ENCODE results near the gene AFAP1L1.
"Not testable (repeated sequence)": the region's sequence is repeated elsewhere in the genome, so short reads cannot be mapped to it uniquely, and the experiment has no call there.

AFAP1L1 gene

DNA sequence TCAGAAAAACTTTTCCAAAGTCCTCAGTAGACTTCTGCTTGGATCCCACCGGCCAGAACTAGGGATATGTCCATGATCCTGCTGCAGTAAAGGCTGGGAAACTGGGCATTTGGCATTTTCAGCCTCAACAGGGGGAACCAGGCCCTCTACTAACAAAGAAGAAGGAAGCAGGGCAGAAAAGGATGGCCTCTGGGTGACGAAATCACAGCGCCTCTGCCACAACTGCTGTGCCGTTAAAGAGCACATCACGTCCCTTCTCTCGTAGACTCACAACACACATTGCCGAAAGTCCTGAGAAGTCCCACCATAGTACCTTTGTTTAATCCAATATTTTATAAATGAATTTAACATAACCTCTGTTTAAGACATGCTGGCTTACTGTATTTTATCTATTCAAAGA lies 10.4 kb upstream of the AFAP1L1 start:
- no peak for DNase-seq (ENCODE audit: low read depth)

DNA sequence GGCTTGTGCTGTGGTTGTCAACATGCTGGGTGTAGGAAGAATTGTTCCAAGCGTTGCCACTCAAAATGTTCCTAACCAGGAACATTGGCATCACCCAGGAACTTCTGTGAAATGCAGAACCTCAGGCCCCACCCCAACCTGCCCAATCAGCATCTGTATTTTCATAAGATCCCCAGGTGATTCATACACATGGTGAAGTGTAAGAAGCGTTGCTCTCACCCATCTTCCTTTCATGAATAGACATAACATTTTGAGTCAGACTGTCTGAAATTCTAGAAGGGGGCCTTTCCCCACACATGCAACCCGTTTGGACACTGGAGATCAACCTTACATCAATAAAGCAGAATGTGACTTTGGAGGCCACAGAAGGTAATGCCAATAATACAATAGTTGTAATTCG lies 9.3 kb upstream of the AFAP1L1 start:
- no peak for DNase-seq (ENCODE audit: low read depth)

- peak; percentile 12 for DNase-seq (ENCODE audit: low read depth)
Measured at GRCh38 chr5:149264439-149265067, 7.1 kb upstream of the AFAP1L1 start.

DNA sequence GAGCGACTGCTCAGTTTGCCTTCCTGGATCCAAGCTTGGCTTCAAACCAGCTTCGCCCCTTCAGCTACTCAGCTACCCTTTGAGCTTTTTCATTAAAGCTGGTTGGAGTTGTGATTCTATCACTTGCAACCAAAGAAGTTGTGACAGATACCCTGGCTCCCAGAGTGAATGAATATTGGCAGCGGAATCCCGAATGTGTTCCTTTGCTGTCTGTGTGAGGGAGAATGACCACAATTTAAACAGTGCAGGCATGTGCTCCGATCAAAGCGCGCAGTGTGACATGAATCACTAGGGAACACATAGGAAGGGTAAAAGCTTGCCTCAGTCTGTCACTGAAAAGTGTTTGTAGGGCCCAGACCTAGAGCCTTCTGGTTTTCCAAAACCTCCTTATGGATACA lies 6.6 kb upstream of the AFAP1L1 start:
- no peak for DNase-seq (ENCODE audit: low read depth)

DNA sequence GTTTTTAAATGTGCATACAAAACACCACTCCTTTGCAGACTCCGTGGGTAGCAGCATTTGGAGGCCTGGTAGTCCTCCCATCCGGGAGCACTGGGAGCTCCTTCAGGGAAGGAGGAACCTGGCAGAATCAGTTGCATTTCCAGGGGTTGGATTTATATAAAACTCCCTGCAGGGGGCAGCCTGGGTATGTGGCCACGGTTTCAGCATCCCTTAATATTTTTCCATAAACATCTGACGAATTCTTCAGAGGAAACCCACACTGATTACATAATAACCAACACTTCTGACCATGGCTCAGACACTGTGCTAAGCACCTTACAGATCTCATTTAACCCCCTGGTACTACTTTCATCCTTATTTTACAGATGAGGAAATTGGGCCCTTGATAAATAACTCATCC lies 6.1 kb upstream of the AFAP1L1 start:
- DNase-seq (ENCODE audit: low read depth), result no peak

- no peak for DNase-seq (ENCODE audit: low read depth)
Measured at GRCh38 chr5:149267241-149267973, 4.3 kb upstream of the AFAP1L1 start.

GRCh38 chr5:149268928-149269557 lies 2.6 kb upstream of the AFAP1L1 start:
- no peak for DNase-seq (ENCODE audit: low read depth)

DNA sequence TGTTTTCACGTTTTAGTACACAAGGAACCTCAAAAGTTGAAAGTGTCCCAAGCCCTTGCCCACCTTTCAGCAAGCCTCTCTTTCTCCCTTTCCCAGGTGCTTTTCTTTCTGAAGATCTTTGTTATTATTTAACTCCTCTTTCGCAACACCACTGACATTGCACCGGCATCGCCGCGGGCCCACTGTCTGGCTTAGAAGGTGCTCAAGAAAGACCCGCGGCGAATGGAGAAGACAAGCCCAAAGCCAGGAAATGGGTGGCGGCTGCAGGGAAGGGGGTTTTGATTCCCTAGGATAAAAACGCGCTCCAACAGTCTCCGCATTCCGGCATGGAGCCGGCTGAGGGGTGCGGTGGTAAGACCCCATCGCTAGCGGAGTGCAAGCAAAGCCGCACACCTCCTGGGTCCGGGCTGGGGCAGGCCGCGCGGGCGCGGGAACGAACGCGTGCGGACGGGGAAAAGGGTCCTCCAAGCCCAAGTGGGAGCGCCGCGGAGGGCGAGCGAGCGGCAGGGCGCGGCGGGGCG lies 404 bp upstream of the AFAP1L1 start:
- DNase-seq (ENCODE audit: low read depth), result no peak

- DNase-seq (ENCODE audit: low read depth), result not testable (repeated sequence)
Measured at GRCh38 chr5:149272781-149273180, 1.1 kb downstream of the AFAP1L1 start.

GRCh38 chr5:149273237-149273636 lies 1.6 kb downstream of the AFAP1L1 start:
- DNase-seq (ENCODE audit: low read depth), result no peak

DNA sequence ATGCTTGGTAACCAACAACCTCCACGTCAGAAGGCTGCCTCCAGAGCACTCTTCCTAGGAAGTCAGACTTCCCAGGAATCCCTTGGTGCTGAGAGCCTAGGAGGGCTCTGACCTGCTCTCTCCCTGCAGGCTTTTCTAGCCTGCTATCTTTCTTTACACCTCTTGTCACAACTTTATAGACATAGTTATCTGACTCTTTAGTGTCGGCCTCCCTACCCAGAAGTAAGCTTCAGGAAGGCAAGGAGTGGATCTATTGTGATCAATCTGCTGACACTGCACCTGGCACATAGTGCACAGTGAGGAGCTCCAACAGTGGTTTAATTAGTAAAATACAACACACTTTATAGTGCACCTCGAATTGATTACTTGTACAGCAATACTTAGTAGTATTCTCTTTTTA lies 2.3 kb downstream of the AFAP1L1 start:
- DNase-seq (ENCODE audit: low read depth), result no peak

GRCh38 chr5:149274939-149275338 lies 3.3 kb downstream of the AFAP1L1 start:
- no peak for DNase-seq (ENCODE audit: low read depth)

GRCh38 chr5:149277801-149278200 lies 6.1 kb downstream of the AFAP1L1 start:
- DNase-seq (ENCODE audit: low read depth), result no peak

GRCh38 chr5:149278451-149279210 lies 7.0 kb downstream of the AFAP1L1 start:
- DNase-seq (ENCODE audit: low read depth), result no peak

DNA sequence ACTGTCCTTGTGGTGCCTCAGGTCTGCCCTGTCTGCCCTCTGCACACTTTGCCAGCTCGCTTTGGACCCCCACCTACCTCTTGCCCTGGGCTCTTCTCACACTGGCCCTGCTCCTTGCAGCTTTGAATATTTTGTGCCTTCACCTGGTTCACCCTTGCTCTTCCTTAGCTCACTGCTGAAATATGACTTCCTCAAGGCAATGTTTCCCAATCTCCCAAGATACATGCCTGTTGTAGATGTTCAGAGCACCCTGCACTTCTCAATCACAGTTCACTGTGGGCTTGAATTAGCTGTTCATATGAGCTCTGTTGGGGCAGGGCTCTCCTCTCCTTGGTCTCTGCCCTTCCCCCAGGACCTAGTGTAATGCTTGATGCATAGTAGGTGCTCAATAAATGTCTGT lies 8.0 kb downstream of the AFAP1L1 start:
- no peak for DNase-seq (ENCODE audit: low read depth)

DNA sequence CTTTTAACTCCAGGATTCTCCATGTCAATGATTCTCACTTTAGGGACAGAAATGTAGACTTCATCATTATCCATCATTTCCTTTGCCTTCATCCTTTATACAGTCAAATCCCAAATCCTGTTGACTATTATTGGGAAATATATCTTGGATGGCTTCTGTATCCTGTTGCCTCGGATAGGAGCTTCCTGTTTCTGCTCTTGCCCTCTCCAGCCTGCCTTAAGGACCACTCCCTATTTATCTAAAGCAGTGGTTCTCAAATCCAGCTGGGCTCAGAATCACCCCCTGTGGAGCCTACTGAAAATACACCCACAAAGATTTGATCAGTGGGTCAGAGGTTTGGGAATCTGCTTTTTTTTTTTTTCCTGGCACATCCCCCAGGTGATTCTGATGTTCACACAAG lies 8.5 kb downstream of the AFAP1L1 start:
- DNase-seq (ENCODE audit: low read depth), result no peak

DNA sequence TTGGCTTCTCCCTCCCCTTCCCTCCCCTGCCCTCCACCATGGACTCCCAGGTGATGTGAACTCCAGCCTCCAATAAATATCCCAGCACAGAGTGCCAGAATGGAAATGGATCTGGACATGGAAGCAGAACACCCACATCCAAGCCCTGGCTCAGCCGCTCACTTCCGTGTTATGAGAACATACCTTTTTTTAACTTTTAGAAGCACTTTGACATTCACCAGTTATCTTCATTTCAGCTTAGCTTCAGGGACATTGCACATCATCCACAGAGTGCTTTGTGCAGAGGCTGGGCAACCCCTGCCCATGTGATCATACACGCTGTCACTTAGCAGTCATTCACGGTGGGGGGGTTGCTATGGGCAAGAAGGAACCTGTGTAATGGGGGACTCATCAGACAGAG lies 9.1 kb downstream of the AFAP1L1 start:
- DNase-seq (ENCODE audit: low read depth), result no peak

DNA sequence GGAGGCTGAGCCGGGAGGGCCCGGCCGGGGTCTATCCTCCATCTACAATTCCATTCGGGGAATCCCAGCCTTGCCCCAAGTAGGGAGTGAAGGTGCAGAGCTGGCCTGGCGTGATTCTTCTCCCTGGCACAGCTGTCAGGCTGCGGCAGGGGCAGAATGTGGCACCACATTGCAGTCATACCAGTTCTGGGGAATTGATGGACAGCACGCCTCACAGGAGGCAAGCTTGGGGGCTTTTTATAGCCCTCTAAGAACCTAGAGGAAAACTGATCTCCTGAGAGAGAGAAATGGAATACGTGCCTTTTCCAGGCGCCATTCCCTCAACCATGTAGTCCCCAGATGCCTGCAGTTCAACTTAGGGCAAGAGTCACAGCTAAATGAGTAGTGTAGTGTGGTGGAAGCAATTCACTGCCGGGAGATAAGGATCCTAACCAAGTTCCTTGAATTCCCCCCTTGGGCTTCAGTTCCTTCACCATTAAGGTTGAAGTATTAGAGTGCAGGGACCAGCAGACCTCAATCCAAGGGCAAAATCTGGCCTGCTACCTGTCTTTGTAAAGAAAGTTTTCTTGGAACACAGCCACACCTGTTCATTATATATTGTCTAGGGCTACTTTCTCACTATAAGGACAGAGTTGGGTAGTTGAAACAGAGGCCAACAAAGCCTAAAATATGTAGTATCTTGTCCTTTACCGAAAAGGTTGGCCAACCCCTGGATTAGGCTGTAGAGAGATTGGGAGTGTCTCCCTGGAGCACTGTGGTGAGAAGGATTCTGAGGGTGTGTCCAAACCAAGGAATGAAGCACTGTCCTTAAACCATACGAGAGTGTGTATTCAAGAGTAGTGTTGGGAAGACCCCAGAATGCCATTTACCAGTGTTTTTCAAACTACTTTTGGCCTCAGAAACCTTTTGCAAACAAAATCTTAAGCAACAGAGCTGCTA lies 10.6 kb downstream of the AFAP1L1 start:
- no peak for DNase-seq (ENCODE audit: low read depth)

DNA sequence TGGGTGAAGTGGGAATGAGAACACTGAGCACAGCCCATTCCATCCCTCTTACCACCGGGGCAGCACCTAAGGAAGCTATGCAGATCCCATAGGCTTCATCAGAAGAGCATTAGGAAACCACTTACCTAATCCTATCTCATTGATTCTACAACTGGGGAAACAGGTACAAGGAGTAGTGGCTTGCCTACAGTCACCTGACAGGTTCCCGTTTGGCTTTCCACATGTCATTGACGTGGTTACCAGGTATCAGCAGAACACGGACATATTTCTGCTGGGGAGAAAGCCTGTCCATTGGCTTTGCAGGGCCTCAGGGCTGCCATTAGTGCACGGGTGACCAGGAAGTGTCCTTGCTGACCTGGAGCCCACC lies 11.3 kb downstream of the AFAP1L1 start:
- no peak for DNase-seq (ENCODE audit: low read depth)

GRCh38 chr5:149283626-149284480 lies 12.2 kb downstream of the AFAP1L1 start:
- no peak for DNase-seq (ENCODE audit: low read depth)

All from stimulated activated CD8-positive, alpha-beta memory T cell treated with anti-CD3 and anti-CD28 coated beads, Interleukin-4, amount 100 ng/mL, for 24 hours (primary cell).